NT2/D1 (cell line): ENCODE results near the gene ALLC.

Source experiments
- DNase-seq: peaks from one replicate; pipeline ENCODE4 v3.0.0-alpha.2; 2011; ENCODE audit warnings: low read depth, low spot score
- H3K27me3 ChIP-seq: 2 replicates; pipeline ENCODE4 v1.6.0; 2011; ENCODE audit warnings: mild to moderate bottlenecking; ENCODE audit not compliant: insufficient read length, insufficient read depth
- H3K36me3 ChIP-seq: 2 replicates; pipeline ENCODE4 v1.6.1; 2011; ENCODE audit warnings: mild to moderate bottlenecking, low read length, mixed read lengths; ENCODE audit not compliant: insufficient read depth, insufficient read length
- H3K4me1 ChIP-seq: 2 replicates; pipeline ENCODE4 v1.5.1; 2011; ENCODE audit not compliant: insufficient read depth, insufficient read length
- H3K4me3 ChIP-seq: 2 replicates; pipeline ENCODE4 v1.5.1; 2011; ENCODE audit warnings: low read depth; ENCODE audit not compliant: insufficient read length
- H3K9ac ChIP-seq: 2 replicates; pipeline ENCODE4 v1.6.0; 2011; ENCODE audit warnings: low read depth; ENCODE audit not compliant: insufficient read length
- H3K9me3 ChIP-seq: 2 replicates; pipeline ENCODE4 v1.5.1; 2011; ENCODE audit warnings: mild to moderate bottlenecking, low read length; ENCODE audit not compliant: insufficient read depth
- SUZ12 ChIP-seq: IDR thresholded peaks from 2 replicates; pipeline ENCODE4 v1.6.1; 2011; ENCODE audit not compliant: insufficient read length, insufficient read depth; ENCODE audit errors: extremely low read depth
- YY1 ChIP-seq: IDR thresholded peaks from 2 replicates; pipeline ENCODE4 v1.6.1; 2011; ENCODE audit not compliant: insufficient read length, insufficient read depth
- ZNF274 ChIP-seq: IDR thresholded peaks from 2 replicates; pipeline ENCODE4 v1.6.1; 2011; ENCODE audit warnings: mild to moderate bottlenecking, low read depth, low read length

Gene ALLC

GRCh38 chr2:3701071-3701470 lies 43.1 kb downstream of the ALLC start:
- TF ChIP-seq ZNF274 (no peak), YY1 (no peak), SUZ12 (no peak)
- no peaks in the 10 kb centered on the region for H3K9me3 ChIP-seq
- H3K9ac ChIP-seq, result no peak overlapping the region
- no peaks in the 10 kb centered on the region for H3K4me1 ChIP-seq
- H3K27me3 ChIP-seq, result peaks cover 37% of the 10 kb centered on the region
- no peaks in the 10 kb centered on the region for H3K36me3 ChIP-seq
- no peak for DNase-seq
- H3K4me3 ChIP-seq, result no peak overlapping the region

- TF ChIP-seq SUZ12 (no peak), YY1 (no peak), ZNF274 (no peak)
- no peaks in the 10 kb centered on the region for H3K9me3 ChIP-seq
- no peaks in the 10 kb centered on the region for H3K4me1 ChIP-seq
- H3K4me3 ChIP-seq, result peak within 1 kb of the TSS; percentile 45
- no peaks in the 10 kb centered on the region for H3K36me3 ChIP-seq
- peaks cover 37% of the 10 kb centered on the region for H3K27me3 ChIP-seq
- DNase-seq, result no peak
- no peak within 1 kb of the TSS for H3K9ac ChIP-seq
Observed at GRCh38 chr2:3703236-3703756, 45.3 kb downstream of the ALLC start, which contains the start of gene DCDC2C. DCDC2C (plus strand) TSS chr2:3703575; CDS start chr2:3703752, 177 bp downstream.

- Histone ChIP-seq H3K4me1 (no peaks in the 10 kb centered on the region), H3K36me3 (no peaks in the 10 kb centered on the region), H3K9me3 (no peaks in the 10 kb centered on the region), H3K4me3 (peak overlapping the region; percentile 45), H3K27me3 (peaks cover 37% of the 10 kb centered on the region), H3K9ac (no peak overlapping the region)
- no peak for TF ChIP-seq SUZ12
- no peak for TF ChIP-seq YY1
- TF ChIP-seq ZNF274, result no peak
- DNase-seq, result no peak
Observed at GRCh38 chr2:3703757-3704355, 45.9 kb downstream of the ALLC start.

- H3K9ac ChIP-seq, result no peak overlapping the region
- no peak for DNase-seq
Observed at GRCh38 chr2:3704692-3705091, 46.7 kb downstream of the ALLC start.

GRCh38 chr2:3705782-3706181 lies 47.8 kb downstream of the ALLC start:
- no peak overlapping the region for H3K4me3 ChIP-seq
- TF ChIP-seq YY1 (no peak), SUZ12 (no peak), ZNF274 (no peak)
- no peaks in the 10 kb centered on the region for H3K9me3 ChIP-seq
- H3K36me3 ChIP-seq, result no peaks in the 10 kb centered on the region
- H3K27me3 ChIP-seq, result peaks cover 32% of the 10 kb centered on the region
- no peaks in the 10 kb centered on the region for H3K4me1 ChIP-seq
- no peak overlapping the region for H3K9ac ChIP-seq
- DNase-seq, result no peak

More at GRCh38 chr2:3704692-3705091, 46.7 kb downstream of the ALLC start:
- no peak overlapping the region for H3K4me3 ChIP-seq
- no peaks in the 10 kb centered on the region for H3K9me3 ChIP-seq
- H3K4me1 ChIP-seq, result no peaks in the 10 kb centered on the region
- peaks cover 37% of the 10 kb centered on the region for H3K27me3 ChIP-seq
- H3K36me3 ChIP-seq, result no peaks in the 10 kb centered on the region
- no peak for TF ChIP-seq YY1
- TF ChIP-seq ZNF274, result no peak
- no peak for TF ChIP-seq SUZ12

- no peak for DNase-seq
- H3K27me3 ChIP-seq, result peaks cover 21% of the 10 kb centered on the region
- H3K4me3 ChIP-seq, result no peak overlapping the region
- no peak for TF ChIP-seq SUZ12
- no peak for TF ChIP-seq YY1
- TF ChIP-seq ZNF274, result no peak
- no peak overlapping the region for H3K9ac ChIP-seq
- H3K9me3 ChIP-seq, result no peaks in the 10 kb centered on the region
- H3K36me3 ChIP-seq, result no peaks in the 10 kb centered on the region
- H3K4me1 ChIP-seq, result no peaks in the 10 kb centered on the region
Observed at GRCh38 chr2:3706892-3707291, 48.9 kb downstream of the ALLC start.

GRCh38 chr2:3708576-3708975 lies 50.6 kb downstream of the ALLC start:
- DNase-seq, result no peak
- TF ChIP-seq ZNF274, result no peak
- TF ChIP-seq YY1, result no peak
- TF ChIP-seq SUZ12, result no peak
- Histone ChIP-seq H3K36me3 (no peaks in the 10 kb centered on the region), H3K4me1 (no peaks in the 10 kb centered on the region), H3K9ac (no peak overlapping the region), H3K9me3 (no peaks in the 10 kb centered on the region), H3K4me3 (no peak overlapping the region), H3K27me3 (peaks cover 5% of the 10 kb centered on the region)
